GM19025 (cell line): ENCODE results near the gene CLCF1.
"Not testable (repeated sequence)": the region's sequence is repeated elsewhere in the genome, so short reads cannot be mapped to it uniquely, and the experiment has no call there.

Source experiments
- ATAC-seq: cut with Tn5 transposase; IDR thresholded peaks from one replicate; pipeline ENCODE4 v1.9.1; 2021; ENCODE audit warnings: mild to moderate bottlenecking, low read depth, moderate library complexity; ENCODE audit not compliant: unreplicated experiment

Gene CLCF1

DNA sequence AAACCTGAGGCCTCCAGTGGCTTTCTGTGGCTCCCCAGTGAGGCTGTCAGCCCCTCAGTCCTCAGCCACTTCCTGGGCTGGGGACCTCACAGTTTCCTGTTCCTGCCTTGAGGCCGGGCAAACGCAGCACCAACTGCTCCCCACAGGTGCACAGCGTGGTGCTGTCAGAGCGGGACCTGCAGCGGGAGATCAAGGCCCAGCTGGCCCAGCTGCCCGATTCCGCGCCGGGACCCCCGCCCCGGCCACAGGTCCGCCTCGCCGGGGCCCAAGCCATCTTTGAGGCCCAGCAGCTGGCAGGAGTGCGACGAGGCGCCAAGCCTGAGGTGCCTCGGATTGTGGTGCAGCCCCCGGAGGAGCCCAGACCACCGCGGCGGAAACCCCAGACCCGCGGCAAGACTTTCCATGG, 35.9 kb upstream of the CLCF1 start:
- ATAC-seq: no peak

GRCh38 chr11:67408437-67409200, 35.2 kb upstream of the CLCF1 start:
- no peak for ATAC-seq

- no peak for ATAC-seq
Measured at GRCh38 chr11:67407688-67408163, 34.3 kb upstream of the CLCF1 start.

GRCh38 chr11:67406969-67407687, 33.7 kb upstream of the CLCF1 start:
- no peak for ATAC-seq

GRCh38 chr11:67406420-67406968, 33.1 kb upstream of the CLCF1 start:
- ATAC-seq: no peak

DNA sequence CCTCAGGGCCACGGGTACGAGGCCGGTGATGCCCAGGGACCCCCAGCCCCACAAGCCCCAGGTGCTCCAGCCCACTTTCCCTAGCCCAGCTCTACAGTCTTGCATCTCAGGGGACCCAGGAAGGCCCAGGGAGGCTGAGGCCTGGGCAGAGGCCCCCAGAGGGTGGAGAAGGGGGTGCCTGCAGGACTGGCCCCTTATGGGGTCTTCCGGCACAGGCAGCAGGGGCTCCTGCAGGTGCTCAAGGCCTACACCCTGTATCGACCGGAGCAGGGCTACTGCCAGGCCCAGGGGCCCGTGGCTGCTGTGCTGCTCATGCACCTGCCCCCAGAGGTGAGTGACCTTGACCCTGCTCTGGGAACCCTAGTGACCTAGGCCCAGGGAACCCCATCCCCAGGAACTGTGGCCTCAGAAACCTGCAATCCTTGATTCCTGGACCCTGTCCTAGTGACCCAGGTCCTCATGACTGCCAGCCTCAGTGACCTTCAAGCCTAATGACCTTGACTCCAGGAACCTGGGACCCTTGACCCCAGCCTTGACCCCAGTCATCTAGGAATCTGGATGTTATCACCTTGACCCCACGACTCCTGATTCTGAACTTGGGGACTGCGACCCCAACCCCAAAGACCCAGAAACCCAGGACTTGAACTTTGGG, 32.4 kb upstream of the CLCF1 start:
- no peak for ATAC-seq

DNA sequence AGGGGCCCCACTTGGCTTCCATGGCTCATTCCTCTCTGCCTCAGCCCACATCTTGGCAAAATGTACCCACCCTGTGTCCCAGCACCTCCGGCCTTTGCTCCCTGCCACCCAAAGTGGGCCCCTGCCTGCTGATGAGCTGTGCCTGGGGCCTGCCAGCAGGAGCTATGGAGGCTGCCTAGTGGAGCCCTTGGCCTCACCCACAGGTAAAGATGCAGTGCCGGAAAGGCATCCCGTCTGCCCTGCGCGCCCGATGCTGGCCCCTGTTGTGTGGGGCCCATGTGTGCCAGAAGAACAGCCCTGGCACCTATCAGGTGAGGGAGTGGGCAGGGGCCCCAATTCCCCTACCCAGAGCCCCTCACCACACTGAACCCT, 31.8 kb upstream of the CLCF1 start:
- no peak for ATAC-seq

DNA sequence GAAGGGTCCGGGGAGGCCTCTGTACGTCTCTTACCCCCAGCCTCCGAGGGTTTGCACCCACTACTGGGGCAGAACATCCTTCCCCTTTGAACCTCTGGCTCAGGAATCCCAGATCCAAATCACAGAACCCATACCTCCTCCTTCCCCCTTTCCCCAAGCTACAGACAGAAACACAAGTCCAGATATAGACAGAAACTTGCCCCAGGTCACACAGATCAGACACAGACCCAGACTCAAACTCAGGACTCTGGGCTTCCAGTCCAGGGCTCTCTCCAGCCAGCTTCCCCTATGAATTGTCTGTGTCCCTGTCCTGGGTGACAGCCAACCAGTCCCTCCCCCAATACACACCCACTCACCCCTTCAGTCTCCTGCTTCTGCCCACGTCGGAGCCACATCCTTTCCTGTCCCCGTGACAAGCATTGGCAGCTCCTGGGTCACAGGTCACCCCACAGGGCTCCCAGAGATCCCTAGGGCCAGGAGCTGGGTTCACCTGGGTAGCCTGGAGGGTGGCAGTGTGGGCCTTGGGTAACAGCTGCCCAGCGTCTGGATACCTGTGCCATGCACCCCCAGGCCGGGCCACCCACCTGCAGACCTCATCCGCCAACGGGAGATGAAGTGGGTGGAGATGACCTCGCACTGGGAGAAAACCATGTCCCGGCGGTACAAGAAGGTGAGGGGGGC, 31.3 kb upstream of the CLCF1 start:
- ATAC-seq: no peak

- ATAC-seq: not testable (repeated sequence)
Measured at GRCh38 chr11:67403085-67403484, 29.7 kb upstream of the CLCF1 start.

DNA sequence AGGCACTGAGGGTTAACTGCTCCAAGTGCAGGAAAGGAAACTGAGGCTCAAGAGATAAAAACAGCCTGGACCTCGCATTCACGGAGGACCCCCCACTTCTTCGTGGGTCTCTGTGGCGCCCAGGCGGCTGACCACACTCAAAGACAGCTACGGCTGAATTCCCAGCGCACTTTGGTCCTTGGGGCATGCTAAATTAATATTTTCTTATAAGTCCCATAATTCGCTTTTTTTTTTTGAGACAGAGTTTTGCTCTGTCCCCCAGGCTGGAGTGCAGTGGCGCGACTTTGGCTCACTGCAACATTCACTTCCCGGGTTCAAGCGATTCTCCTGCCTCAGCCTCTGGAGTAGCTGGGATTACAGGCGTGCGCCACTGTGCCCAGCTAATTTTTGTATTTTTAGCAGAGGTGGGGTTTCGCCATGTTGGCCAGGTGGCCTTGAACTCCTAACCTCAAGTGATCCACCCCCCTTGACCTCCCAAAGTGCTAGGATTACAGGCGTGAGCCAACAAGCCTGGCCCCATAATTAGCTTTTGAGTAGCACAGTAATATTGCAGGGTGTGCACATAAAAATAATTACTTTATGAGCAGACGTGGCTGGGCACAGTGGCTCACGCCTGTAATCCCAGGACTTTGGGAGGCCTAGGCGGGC, 28.9 kb upstream of the CLCF1 start:
- not testable (repeated sequence) for ATAC-seq

GRCh38 chr11:67401495-67402191, 28.2 kb upstream of the CLCF1 start, which contains the start of gene PPP1CA:
Gene PPP1CA, minus strand, starts transcription at chr11:67401858. Its CDS starts 76 bp downstream, at chr11:67401782.
- ATAC-seq: peak; percentile 68

- ATAC-seq: peak; percentile 20
Measured at GRCh38 chr11:67400942-67401494, 27.6 kb upstream of the CLCF1 start.

GRCh38 chr11:67400251-67400941, 27.0 kb upstream of the CLCF1 start:
- ATAC-seq: no peak

DNA sequence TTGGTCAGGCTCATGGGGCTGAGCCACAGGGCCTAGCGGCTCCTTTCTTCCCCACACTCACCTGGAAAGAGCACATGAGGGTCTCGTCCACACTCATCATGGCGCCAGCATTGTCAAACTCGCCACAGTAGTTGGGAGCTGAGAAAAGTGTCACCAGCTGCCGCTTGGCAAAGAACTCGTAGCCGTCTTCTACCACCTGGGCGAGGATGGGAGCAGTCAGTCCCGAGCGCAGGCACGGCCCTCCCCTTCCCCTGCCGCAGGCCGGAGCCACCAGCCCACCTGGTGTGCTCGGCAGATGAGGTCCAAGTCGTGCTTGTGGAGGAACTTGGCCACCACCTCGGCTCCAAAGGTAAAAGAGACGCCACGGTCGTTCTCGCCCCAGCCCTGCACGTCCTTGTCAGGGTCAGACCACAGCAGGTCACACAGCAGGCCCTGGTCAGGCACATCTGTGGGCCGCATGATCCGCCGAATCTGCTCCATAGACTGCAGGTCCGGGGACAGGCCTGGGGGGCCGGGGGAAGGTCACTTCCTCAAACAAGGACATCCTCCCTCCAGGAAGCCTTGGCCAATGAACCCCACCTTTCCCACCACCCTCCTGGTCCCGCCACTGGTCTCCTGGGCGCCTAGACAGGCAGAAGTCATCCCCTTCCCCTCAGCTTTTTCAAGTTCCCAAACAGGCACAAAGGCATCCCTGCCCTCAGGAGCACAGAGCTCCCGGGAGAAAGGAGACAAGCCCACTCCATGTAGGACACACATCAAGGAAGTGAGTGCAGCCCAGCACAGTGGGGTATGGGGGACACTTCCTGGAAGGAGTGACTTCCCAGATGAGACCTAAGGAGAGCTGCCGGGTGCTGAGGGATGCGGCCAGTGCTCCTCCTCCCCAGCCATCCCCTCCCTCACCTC, 25.5 kb upstream of the CLCF1 start:
- ATAC-seq: no peak

DNA sequence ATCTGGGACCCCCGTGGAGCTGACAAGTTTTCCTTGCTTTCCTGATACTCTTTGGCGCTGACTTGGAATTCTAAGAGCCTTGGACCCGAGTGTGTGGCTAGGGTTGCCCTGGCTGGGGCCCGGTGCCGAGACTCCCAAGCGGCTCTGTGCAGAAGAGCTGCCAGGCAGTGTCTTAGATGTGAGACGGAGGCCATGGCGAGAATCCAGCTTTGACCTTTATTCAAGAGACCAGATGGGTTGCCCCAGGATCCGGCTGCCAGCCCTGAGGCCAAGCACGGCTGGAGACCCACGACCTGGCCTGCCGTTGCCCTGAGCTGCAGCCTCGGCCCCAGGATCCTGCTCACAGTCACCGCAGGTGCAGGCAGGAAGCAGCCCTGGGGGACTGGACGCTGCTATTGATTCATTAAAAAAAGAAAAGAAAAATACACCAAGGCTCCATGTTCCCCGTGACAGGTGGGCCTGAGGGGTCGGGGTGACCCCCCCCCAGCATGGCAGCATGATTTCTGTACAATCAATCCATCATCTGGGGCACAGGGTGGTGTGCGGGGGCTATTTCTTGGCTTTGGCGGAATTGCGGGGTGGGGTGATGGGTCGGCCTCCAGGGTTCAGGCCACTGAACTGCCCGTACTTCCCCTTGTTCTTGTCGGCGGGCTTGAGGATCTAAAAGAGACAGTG, 24.7 kb upstream of the CLCF1 start:
- no peak for ATAC-seq

DNA sequence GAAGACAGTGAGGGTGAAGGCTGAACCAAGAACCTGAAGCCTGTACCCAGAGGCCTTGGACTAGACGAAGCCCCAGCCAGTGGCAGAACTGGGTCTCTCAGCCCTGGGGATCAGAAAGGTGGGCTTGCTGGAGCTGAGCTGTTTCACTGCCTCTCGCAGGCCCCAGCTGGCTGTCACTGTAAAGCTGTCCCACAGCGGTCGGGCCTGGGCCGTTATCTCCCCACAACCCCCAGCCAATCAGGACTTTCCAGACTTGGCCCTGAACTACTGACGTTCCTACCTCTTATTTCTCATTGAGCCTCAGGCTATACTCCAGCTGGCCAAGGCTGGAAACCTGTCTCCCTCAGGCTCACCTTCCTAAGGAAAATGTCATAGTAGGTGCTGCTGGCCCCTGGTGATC, 24.1 kb upstream of the CLCF1 start:
- no peak for ATAC-seq
